HG03095 (cell line): Measurements from ENCODE around the gene HDAC1.

Source experiments
- ATAC-seq: cut with Tn5 transposase; IDR thresholded peaks from one replicate; pipeline ENCODE4 v1.9.1; 2021; ENCODE audit warnings: moderate library complexity; ENCODE audit not compliant: unreplicated experiment

The HDAC1 gene

DNA sequence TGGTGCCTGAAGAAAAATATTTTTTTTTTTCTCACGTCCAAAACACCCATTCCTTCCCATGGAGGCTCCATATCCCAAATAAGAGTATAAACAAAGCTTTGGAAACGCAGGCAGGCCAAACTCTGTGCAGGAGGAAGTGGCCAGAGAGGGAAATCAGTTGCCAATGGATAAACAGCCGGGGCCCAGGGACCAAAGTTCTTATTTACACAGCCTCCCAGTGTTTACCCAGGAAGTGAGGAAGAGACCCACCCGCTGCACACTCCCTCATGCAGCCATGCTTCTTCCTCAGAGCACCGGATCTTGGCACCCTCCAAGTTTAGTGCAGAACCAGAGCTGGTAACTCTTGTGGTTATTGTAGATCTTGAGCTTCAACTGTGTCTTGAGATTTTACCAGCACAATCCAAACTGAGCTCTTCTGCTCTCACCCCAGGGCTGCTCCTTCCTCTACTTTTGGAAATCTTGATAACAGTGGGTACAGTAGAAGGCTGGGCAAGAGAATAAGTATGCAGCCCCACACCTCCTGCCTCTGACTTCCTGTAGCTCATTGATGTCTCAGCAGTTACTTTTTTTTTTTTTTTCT, 29.9 kb downstream of the HDAC1 start:
- ATAC-seq, result no peak

GRCh38 chr1:32327204-32327603, 35.3 kb downstream of the HDAC1 start:
- no peak for ATAC-seq

DNA sequence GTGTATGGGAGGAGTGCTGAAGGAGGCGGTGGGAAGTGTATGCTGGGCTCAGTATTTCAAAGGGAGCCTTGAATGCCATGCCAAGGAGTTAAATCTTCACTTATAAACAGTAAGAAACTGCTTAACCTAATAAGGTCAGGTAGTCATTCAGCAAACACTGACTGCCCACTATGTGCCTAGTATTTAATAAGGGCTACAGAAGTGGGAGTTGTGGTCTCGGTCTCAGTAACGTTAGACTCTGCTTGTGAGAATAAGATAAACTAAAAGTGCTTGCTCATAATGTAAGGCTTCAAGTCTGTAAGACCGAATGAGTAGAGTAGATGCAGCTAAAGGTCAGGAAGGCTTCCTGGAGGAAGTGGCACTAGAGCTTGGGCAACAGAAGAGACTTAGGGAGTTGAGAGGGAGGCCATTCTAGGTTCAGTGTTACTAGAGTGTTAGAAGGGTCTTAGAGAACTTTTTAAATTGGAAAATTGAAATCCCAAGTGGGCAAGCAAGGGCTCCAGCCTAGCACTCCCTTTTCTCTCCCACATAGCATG, 38.1 kb downstream of the HDAC1 start:
- ATAC-seq, result no peak

DNA sequence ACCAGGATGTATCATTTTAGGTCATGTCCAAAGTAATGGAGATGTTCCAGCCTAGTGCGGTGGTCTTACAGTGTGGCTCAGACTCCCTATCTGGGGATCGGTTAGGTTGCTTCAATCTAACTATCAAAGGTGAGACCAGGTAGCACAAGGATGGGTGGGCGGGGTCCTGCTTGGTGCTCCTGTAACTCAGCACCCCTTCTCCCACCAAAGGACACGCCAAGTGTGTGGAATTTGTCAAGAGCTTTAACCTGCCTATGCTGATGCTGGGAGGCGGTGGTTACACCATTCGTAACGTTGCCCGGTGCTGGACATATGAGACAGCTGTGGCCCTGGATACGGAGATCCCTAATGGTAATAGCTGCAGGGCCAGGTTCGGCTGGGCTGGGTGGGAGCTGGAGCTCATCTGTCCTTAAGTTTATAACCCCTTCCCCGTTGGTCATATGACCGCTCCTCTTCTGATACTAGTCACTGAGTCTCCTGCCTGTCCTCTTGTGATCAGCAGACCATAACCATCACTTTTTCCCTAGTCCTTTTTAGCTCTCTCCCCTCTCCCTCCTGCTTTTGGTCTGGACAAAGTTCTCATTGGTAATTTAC, 38.8 kb downstream of the HDAC1 start:
- ATAC-seq, result no peak

- ATAC-seq, result no peak
These were observed 39.7 kb downstream of the HDAC1 start for GRCh38 chr1:32331549-32331948.

- no peak for ATAC-seq
These were observed 40.6 kb downstream of the HDAC1 start for GRCh38 chr1:32332290-32333079.

- ATAC-seq, result no peak
These were observed 41.5 kb downstream of the HDAC1 start for GRCh38 chr1:32333251-32333963.

- ATAC-seq, result no peak
These were observed 42.5 kb downstream of the HDAC1 start for GRCh38 chr1:32334274-32334861.

- no peak for ATAC-seq
These were observed 43.1 kb downstream of the HDAC1 start for GRCh38 chr1:32334864-32335534.

DNA sequence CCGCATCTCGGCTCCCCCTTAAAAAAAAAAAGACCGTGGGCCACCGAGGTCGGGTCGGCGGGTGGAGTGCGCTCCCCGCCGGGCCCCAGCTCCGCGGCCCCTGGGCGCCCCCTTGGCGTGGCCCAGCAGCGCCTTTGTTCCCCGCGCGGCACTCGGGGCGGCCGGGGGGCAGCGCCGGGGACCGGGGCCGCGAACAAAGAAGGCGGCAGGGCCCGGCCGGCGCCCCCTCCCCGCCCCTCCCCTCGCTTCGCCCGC, 43.6 kb downstream of the HDAC1 start:
- no peak for ATAC-seq

DNA sequence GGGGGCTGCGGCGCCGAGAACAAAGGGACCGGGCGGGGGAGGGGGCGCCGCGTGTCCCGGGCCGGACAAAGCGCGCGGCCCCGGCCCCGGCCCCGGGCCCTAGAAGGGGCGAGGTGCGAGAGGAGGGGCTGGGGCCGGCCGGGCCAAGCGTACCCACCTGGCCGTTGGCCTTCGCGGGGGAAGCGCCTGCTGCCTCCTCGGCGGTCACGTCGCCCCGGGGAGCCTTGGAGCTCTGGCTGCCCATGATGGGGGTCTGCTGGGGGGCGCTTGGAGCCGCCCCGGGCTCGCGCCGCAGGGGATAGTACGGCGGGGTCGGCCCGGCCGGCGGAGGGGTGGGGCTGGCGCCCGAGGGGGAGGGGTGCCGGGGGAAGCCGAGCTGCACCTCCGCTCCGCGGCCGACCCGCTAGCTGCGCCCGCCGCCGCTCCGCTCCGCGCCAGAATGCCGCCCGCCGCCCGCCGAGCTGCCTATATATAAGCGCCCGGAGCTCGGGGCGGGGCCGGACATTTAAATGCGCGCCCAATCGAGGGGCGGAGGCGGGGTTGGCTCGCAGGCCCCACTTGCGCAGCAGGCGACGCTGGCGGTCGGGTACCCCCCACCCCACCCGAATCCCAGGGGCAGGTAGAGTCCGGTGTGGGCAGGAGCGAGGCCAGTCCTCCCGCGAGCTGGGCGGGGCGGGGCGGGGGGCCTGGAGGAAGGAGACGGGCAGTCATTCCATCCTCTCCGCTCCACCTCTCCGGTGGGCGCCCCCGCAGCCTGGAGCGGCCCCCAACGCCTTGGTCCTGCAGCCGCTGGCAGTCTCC, 44.1 kb downstream of the HDAC1 start, which contains the start of gene MARCKSL1:
MARCKSL1 (minus strand) TSS at position 444 of the 801 bp plus-strand sequence; CDS start at position 244, 200 bp downstream.
- peak; percentile 35 for ATAC-seq

GRCh38 chr1:32336591-32336932, 44.7 kb downstream of the HDAC1 start:
- ATAC-seq, result no peak

GRCh38 chr1:32336963-32337675, 45.2 kb downstream of the HDAC1 start:
- no peak for ATAC-seq

DNA sequence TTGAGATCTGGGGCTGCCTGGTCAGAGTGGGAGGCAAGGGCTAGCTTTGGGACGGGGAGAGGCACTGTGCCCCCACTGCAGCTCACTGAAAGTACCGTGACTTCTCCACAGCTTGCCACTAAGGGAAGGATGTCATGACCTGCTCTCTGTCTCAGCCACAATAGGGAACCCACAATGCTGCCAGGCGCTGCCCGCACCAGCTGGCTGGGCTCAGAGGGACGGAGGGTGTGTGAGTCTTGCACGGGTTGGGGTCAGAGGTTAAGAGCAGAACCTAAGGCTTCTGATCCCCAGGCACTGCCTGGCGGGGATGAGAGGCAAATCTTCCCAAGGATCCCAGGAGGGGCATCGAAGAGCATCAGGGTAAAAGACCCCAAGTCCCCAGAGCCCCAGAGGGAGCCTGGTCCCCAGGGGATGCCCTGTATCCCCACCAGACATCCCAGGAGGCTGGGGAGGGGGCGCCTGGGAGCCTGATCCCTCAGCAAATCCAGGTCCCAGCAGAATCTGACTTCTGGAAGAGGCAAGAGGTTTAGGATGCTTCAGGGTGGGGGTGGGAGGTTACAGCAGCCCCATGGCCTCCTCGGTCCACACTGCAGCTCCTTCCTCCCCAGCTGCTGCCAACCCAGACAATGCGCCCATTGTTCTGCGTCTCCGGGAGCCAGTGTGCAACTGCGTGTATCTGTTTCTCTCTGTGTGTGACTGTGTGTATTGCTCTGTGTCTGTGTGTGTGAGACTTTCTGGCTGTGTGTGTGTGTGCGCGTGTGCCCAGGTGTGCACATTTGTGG, 46.2 kb downstream of the HDAC1 start:
- ATAC-seq, result no peak

GRCh38 chr1:32338637-32339145, 46.8 kb downstream of the HDAC1 start:
- no peak for ATAC-seq

DNA sequence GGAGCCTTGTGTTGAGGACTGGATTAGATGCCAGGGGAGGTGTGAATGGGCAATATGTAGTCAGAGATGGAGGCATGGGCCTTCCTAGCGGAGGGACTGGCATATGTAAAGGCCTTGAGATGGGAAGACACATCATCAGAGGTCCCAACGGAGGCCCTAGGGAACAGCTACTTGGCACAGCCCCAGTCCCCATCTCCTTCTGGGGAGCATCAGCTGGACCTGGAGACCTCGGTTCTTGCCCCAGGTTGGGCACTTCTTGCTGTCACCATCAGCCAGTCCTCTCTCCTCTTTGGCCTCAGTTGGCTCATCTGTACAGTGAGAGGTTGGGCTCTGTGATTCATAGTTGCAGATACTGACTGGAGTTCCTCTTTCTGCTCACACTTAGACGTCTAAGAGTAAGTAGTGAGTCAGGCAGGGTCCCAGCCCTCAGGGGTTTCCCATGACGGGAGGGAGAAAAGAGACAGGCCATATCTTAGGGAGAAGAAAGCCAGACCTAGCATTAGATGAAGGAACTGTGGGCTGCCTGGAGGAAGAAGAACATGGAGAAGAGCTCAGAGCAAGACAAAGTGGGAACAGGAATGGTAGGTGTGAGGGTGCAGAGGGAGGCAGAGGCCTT, 47.6 kb downstream of the HDAC1 start:
- ATAC-seq, result no peak

DNA sequence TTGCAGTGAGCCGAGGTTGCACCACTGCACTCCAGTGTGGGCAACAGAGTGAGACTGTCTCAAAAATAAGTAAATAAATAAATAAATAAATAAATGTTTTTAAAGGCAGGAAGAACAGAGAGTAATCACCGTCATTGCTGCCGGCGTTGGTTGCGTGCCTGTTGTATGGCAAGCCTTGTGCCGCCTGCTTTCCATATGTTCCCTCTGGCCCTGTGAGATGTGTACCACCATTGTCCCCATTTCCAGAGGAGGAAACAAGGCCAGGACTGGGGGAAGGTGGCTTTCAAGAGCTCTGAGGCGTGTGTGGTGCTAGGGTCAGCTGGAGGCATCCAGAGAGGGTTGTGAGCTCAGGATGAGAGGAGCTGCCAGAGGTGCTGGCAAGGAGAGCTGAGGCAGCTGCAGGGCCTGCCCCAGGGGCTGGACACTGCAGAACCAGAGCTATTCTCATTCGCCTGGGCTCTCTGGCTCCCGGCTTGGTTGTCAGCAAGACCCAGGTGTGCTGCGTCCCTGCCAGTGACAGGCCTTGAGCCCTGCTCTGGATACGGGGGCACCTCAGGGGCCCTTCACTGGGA, 49.4 kb downstream of the HDAC1 start:
- no peak for ATAC-seq

- no peak for ATAC-seq
These were observed 50.1 kb downstream of the HDAC1 start for GRCh38 chr1:32341971-32342370.
